ENCODE results near the gene LRCH4.

LRCH4 gene

DNA sequence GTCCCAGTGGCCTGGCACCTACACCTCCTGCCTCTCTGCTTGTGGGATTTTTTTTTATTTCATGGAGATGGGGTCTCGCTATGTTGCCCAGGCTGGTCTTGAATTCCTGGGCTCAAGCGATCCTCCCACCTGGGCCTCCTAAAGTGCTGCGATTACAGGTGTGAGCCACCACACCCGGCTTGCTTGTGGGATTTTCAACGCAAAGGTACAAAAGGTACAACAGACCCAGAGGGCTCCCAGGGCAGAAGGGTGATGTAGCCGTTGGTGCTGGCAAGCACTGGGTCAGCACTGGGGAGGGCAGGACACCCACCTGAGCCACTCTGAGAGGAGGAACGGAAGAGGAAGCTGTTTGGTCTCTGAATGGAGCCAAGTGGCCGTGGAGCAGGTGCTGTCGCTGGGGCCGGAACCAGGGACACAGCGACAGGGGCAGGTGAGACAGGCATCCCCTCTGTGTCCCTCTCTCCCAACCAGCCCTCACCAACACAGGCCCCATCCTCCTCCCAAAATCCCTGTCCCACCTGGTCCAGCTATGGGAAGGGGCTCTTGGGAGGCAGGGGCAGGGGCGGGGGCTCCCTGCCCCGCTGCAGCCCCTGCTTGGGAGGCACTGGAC is 9.4 kb downstream of the LRCH4 start:
- no peak for DNase-seq
- peaks cover 16% of the 10 kb centered on the region for H3K36me3 Mint-ChIP-seq (ENCODE audit: low read depth)
- TF ChIP-seq, protein P1, sequence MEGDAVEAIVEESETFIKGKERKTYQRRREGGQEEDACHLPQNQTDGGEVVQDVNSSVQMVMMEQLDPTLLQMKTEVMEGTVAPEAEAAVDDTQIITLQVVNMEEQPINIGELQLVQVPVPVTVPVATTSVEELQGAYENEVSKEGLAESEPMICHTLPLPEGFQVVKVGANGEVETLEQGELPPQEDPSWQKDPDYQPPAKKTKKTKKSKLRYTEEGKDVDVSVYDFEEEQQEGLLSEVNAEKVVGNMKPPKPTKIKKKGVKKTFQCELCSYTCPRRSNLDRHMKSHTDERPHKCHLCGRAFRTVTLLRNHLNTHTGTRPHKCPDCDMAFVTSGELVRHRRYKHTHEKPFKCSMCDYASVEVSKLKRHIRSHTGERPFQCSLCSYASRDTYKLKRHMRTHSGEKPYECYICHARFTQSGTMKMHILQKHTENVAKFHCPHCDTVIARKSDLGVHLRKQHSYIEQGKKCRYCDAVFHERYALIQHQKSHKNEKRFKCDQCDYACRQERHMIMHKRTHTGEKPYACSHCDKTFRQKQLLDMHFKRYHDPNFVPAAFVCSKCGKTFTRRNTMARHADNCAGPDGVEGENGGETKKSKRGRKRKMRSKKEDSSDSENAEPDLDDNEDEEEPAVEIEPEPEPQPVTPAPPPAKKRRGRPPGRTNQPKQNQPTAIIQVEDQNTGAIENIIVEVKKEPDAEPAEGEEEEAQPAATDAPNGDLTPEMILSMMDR (IDR thresholded peaks at IDR 0.05) = no peak
- H3K4me1 Mint-ChIP-seq = peaks cover 17% of the 10 kb centered on the region
- no peaks in the 10 kb centered on the region for H3K9me3 Mint-ChIP-seq
- no peaks in the 10 kb centered on the region for H3K27me3 Mint-ChIP-seq (ENCODE audit: low read depth, poor library complexity)
- H3K4me3 Mint-ChIP-seq = no peak overlapping the region
- H3K27ac Mint-ChIP-seq = peak overlapping the region; percentile 22

DNA sequence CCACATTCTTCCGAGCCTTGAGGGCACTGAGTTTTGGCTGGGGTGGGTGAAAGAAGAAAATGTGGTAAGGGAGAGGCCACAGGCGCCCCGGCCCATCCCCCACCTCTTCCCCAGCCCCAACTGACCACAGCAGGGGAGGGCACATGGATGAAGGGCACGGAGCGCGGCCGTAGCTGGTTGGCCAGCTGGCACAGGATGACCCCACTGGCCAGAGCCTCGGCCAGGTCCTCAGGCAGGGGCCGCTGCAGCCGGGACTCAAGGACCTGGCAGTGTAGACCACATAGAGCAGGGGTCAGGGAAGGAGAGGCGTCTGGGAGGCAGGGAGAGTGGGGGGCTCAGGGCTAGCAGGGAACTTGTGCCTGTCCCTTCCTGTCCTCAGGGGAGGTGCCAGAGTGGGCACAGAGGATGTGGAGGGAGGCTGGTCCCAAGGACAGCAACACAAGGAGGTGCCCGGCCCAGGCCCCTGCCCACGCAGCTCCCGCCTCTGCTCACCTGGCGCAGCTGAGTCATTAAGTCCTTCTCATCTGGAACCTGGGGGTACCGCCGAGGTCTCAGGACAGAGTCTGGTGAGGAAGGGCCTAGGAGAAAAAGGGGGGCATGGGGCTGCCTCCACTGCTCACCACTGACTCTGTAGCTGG is 10.1 kb downstream of the LRCH4 start:
- Mint-ChIP-seq H3K4me1 (peaks cover 24% of the 10 kb centered on the region), H3K4me3 (no peak overlapping the region), H3K27ac (no peak overlapping the region), H3K9me3 (no peaks in the 10 kb centered on the region), H3K36me3 (ENCODE audit: low read depth) (peaks cover 16% of the 10 kb centered on the region), H3K27me3 (ENCODE audit: low read depth, poor library complexity) (no peaks in the 10 kb centered on the region)
- TF ChIP-seq, protein P1 (IDR thresholded peaks at IDR 0.05) = no peak
- DNase-seq = no peak

DNA sequence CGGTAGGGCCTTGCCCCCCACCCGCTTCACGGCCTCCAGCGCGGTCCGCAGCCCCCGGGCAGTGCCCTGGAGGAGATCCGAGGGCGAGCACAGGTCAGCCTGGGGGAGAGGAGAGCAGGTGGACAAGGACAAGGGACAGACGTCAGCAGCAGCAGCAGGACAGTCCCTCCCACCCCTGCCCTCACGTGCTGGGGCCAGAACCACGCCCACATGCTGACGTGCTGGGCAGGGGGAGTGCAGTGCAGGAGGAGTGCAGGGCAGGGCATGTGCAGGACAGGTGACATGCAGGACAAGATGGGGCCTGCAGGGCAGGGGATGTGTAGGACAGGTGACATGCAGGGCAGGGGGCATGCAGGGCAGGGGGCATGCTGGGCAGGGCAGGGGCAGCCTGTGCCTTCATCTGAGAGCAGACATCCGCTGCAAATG is 10.7 kb downstream of the LRCH4 start:
- Mint-ChIP-seq H3K36me3 (ENCODE audit: low read depth) (peaks cover 16% of the 10 kb centered on the region), H3K4me1 (peaks cover 25% of the 10 kb centered on the region), H3K27me3 (ENCODE audit: low read depth, poor library complexity) (no peaks in the 10 kb centered on the region), H3K4me3 (no peak overlapping the region), H3K9me3 (no peaks in the 10 kb centered on the region), H3K27ac (no peak overlapping the region)
- TF ChIP-seq, protein P1 (IDR thresholded peaks at IDR 0.05) = no peak
- DNase-seq = no peak

DNA sequence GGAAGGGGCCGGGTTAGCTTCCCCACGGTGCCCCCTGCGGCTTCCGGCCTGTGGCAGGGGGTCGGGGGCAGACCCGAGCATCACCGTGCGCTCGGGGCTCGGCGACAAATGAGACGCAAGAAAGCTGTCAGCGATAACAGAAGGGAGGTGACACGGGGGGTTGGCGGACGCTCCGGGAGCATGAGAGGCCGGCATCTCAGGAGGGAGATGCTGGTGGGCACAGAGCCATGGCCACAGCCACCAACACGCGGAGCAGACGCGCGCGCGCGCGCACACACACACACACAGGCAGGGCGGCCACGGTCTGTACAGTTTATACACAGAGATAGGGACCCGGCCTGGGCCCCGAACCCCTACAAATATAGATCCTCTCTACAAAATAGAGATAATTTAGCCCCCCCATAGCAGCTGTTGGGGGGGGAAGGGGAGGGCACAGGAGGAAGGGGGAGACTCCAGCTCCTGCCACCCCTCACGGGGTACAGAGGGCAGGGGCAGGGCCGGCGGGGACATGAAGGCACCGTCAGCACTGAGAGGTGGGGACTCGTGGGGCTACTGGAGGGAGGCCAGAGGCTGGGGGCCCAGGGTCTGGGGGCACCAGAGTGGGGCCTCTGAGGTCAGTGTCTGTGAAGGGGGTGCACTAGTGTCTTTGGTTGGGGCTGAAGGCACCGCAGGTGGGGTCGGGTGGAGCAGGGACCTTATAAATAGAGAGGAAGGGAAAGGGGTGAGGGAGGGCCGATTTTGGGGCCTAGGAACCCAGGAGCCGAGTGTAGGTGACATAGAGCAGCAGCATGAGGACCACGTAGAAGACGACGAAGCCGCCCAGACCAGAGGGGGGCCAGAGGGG is 11.3 kb downstream of the LRCH4 start:
- H3K9me3 Mint-ChIP-seq = no peaks in the 10 kb centered on the region
- TF ChIP-seq, protein P1 (IDR thresholded peaks at IDR 0.05) = no peak
- H3K27me3 Mint-ChIP-seq (ENCODE audit: low read depth, poor library complexity) = no peaks in the 10 kb centered on the region
- peaks cover 16% of the 10 kb centered on the region for H3K36me3 Mint-ChIP-seq (ENCODE audit: low read depth)
- DNase-seq = no peak
- no peak overlapping the region for H3K27ac Mint-ChIP-seq
- peaks cover 25% of the 10 kb centered on the region for H3K4me1 Mint-ChIP-seq
- H3K4me3 Mint-ChIP-seq = no peak overlapping the region

DNA sequence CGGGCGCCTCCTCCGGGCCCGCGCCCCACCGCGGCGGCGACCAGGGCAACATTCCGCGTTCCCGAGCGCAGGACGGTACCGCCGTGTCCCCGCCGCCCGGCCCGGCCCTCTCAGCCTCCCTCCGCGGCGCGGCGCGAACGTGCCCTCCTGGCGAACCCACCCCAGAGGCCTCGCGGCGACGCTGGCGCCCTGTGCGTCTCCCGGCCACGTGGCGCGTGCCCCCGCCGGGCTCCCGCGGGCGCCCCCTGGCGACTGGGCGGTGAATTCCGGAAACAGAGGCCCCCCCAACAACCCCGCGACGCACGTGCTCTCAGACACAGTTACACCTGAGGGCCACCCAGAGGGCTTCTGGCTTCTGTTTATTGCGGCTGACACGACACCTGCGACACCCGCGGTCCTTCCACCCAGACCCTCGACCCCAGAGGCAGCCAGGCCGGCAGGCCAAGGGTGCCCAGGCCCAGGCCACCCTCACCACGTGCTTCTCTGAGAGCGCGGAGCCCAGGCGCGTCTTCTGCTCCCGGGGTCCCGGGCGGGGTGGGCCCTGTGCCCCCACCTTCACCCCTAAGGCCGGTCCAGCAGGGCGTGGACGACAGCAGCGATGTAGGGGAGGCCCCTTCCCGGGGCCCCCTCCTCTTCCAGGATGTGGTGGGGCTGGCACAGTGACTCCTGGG is 12.1 kb downstream of the LRCH4 start, which contains the start of gene SAP25:
Gene SAP25 (minus strand): TSS at position 210 of the 671 bp plus-strand sequence. CDS start 158 bp downstream, at position 52.
- TF ChIP-seq, protein P1 (IDR thresholded peaks at IDR 0.05) = no peak
- no peak within 1 kb of the TSS for H3K27ac Mint-ChIP-seq
- H3K27me3 Mint-ChIP-seq (ENCODE audit: low read depth, poor library complexity) = peaks cover 3% of the 10 kb centered on the region
- H3K4me1 Mint-ChIP-seq = peaks cover 32% of the 10 kb centered on the region
- no peak for DNase-seq
- no peak within 1 kb of the TSS for H3K4me3 Mint-ChIP-seq
- peaks cover 13% of the 10 kb centered on the region for H3K36me3 Mint-ChIP-seq (ENCODE audit: low read depth)
- no peaks in the 10 kb centered on the region for H3K9me3 Mint-ChIP-seq

Measured in nephron progenitor cell (in vitro differentiated cells).